Epithelial cell of proximal tubule (primary cell): ENCODE measurements around the gene TRAF3IP1. TPM values are rescaled to one million over a fixed set of nuclear protein-coding genes. Genes with fewer than 3 reads are reported as not detected.

Experiments
- DNase-seq: peaks from one replicate; pipeline ENCODE4 v3.0.0-alpha.2; 2011; ENCODE audit warnings: low read depth
- H3K4me3 ChIP-seq: 2 replicates; pipeline ENCODE4 v1.5.1; 2011; ENCODE audit warnings: low read depth, mild to moderate bottlenecking, low read length
- CTCF ChIP-seq: conservative IDR thresholded peaks from 2 replicates; pipeline ENCODE4 v1.5.1; 2012; ENCODE audit warnings: low read depth, mild to moderate bottlenecking, low read length
- total RNA-seq: library from RNA; depleted of rRNA; stranded (reverse); fragments of >200 nt; gene quantifications from 2 replicates; pipeline ENCODE4 v1.2.3, GENCODE V29; 2015

The TRAF3IP1 gene
- total RNA-seq, 1 donor from 2014 or later, result 8.5 TPM

GRCh38 chr2:238336793-238337444 is 16.6 kb downstream of the TRAF3IP1 start:
- no peak for TF ChIP-seq CTCF
- H3K4me3 ChIP-seq, result no peak overlapping the region
- DNase-seq, result no peak

- no peak for DNase-seq
- no peak for TF ChIP-seq CTCF
- no peak overlapping the region for H3K4me3 ChIP-seq
Measured at GRCh38 chr2:238337846-238338245, 17.5 kb downstream of the TRAF3IP1 start.

- no peak for DNase-seq
- no peak overlapping the region for H3K4me3 ChIP-seq
- no peak for TF ChIP-seq CTCF
Measured at GRCh38 chr2:238338710-238339394, 18.5 kb downstream of the TRAF3IP1 start.

- no peak overlapping the region for H3K4me3 ChIP-seq
- DNase-seq, result no peak
- no peak for TF ChIP-seq CTCF
Measured at GRCh38 chr2:238339395-238339780, 19.1 kb downstream of the TRAF3IP1 start.

GRCh38 chr2:238339814-238340213 is 19.5 kb downstream of the TRAF3IP1 start:
- DNase-seq, result no peak
- no peak overlapping the region for H3K4me3 ChIP-seq
- TF ChIP-seq CTCF, result peak; percentile 46

- TF ChIP-seq CTCF, result no peak
- H3K4me3 ChIP-seq, result no peak overlapping the region
- no peak for DNase-seq
Measured at GRCh38 chr2:238341536-238341935, 21.2 kb downstream of the TRAF3IP1 start.

- TF ChIP-seq CTCF, result no peak
- DNase-seq, result no peak
- H3K4me3 ChIP-seq, result no peak overlapping the region
Measured at GRCh38 chr2:238344035-238344434, 23.7 kb downstream of the TRAF3IP1 start.
